ENCODE data around the gene NR5A2.

NR5A2 gene

GRCh38 chr1:200206340-200206739, 178.8 kb downstream of the NR5A2 start:
- DNase-seq (ENCODE audit: low spot score): no peak

GRCh38 chr1:200206761-200207160, 179.3 kb downstream of the NR5A2 start:
- no peak for DNase-seq (ENCODE audit: low spot score)

GRCh38 chr1:200207711-200208126, 180.2 kb downstream of the NR5A2 start:
- no peak for DNase-seq (ENCODE audit: low spot score)

- DNase-seq (ENCODE audit: low spot score): no peak
Observed at GRCh38 chr1:200211157-200211556, 183.6 kb downstream of the NR5A2 start.

- DNase-seq (ENCODE audit: low spot score): no peak
Observed at GRCh38 chr1:200213392-200213791, 185.9 kb downstream of the NR5A2 start.

GRCh38 chr1:200213921-200214320, 186.4 kb downstream of the NR5A2 start:
- no peak for DNase-seq (ENCODE audit: low spot score)

- DNase-seq (ENCODE audit: low spot score): no peak
Observed at GRCh38 chr1:200215350-200215749, 187.8 kb downstream of the NR5A2 start.

GRCh38 chr1:200217703-200218102, 190.2 kb downstream of the NR5A2 start:
- no peak for DNase-seq (ENCODE audit: low spot score)

GRCh38 chr1:200221614-200222282, 194.2 kb downstream of the NR5A2 start:
- DNase-seq (ENCODE audit: low spot score): no peak

- DNase-seq (ENCODE audit: low spot score): no peak
Observed at GRCh38 chr1:200223207-200223606, 195.7 kb downstream of the NR5A2 start.

- DNase-seq (ENCODE audit: low spot score): no peak
Observed at GRCh38 chr1:200223613-200224012, 196.1 kb downstream of the NR5A2 start.

- DNase-seq (ENCODE audit: low spot score): no peak
Observed at GRCh38 chr1:200224315-200224714, 196.8 kb downstream of the NR5A2 start.

GRCh38 chr1:200226268-200226968, 198.9 kb downstream of the NR5A2 start:
- no peak for DNase-seq (ENCODE audit: low spot score)

GRCh38 chr1:200226969-200227303, 199.4 kb downstream of the NR5A2 start:
- no peak for DNase-seq (ENCODE audit: low spot score)

Measured in germinal center (tissue), 1 donor.